K562 (cell line): ENCODE measurements around the gene KMT2C. TPM values are rescaled to one million over a fixed set of nuclear protein-coding genes. Genes with fewer than 3 reads are reported as not detected.
A peak's percentile ranks its signal among the peaks of the same experiment; 100 is the strongest.

Source experiments
- ATAC-seq: fragments of 200-7000 bp; cut with Tn5 transposase; 3 replicates; pipeline ENCODE4 v1.9.1; 2020; ENCODE audit warnings: moderate library complexity
- BruUV-seq: library from RNA; stranded (reverse); fragments of 400-500 nt; replicated peaks from 2 replicates; lab custom pipeline; 2021; lab: Mats Ljungman, UMichigan
- CTCF ChIA-PET: fragments of 300-600 bp; formaldehyde crosslinking; extraction: SDS; loops from one replicate; lab custom pipeline; 2021; ENCODE audit warnings: low intra/inter-chr PET ratio; lab: Yijun Ruan, JAX
- POLR2A ChIA-PET: fragments of 300-600, 350-650 bp; sonication (Branson Sonifier 250); formaldehyde crosslinking; extraction: SDS; loops from one replicate; lab custom pipeline; 2021; ENCODE audit warnings: antibody characterized with exemption, inconsistent platforms; lab: Yijun Ruan, JAX
- DNase-seq, 4 experiments: peaks; one replicate each; pipeline versions ENCODE4 v3.0.0 to v3.0.0-alpha.2; 2011 to 2018; ENCODE audit warnings: low spot score in 3 of 4, mixed read lengths in 3 of 4; ENCODE audit errors: extremely low read depth in 1 of 4
- FAIRE-seq: peaks from 2 replicates; lab custom pipeline; 2011; peaks lifted over from hg19 to GRCh38; lab: Jason Lieb, UNC
- H2AFZ ChIP-seq: 2 replicates; pipeline ENCODE4 v1.6.0; 2011; ENCODE audit warnings: low read depth, low read length, control low read depth, inconsistent platforms
- H3K27ac ChIP-seq: fragments of 200-600 bp; 3 replicates; pipeline ENCODE4 v1.8.0; 2011; ENCODE audit warnings: low read depth, mild to moderate bottlenecking, control low read depth, inconsistent platforms, low read length, moderate library complexity, mixed read lengths; ENCODE audit errors: extremely low read depth
- H3K27me3 ChIP-seq, 2 experiments: fragments of 300-600 bp in 1 of 2; 2 replicates in 1 of 2; 3 replicates in 1 of 2; pipeline versions ENCODE4 v1.6.0 to v1.8.0; 2011; ENCODE audit warnings: inconsistent platforms in 2 of 2, low read length in 2 of 2, mild to moderate bottlenecking in 1 of 2, mixed read lengths in 1 of 2, moderate library complexity in 1 of 2; ENCODE audit not compliant: control insufficient read depth in 2 of 2, insufficient read depth in 2 of 2
- H3K36me3 ChIP-seq: fragments of 300-600 bp; 3 replicates; pipeline ENCODE4 v1.8.0; 2011; ENCODE audit warnings: mild to moderate bottlenecking, low read length, inconsistent platforms; ENCODE audit not compliant: control insufficient read depth, insufficient read depth
- H3K4me1 ChIP-seq, 2 experiments: fragments of 200-600 bp in 1 of 2; replicated peaks in 1 of 2; 2 replicates in 1 of 2; 3 replicates in 1 of 2; pipeline versions ENCODE4 v1.5.1 to v1.8.0; 2011; ENCODE audit warnings: inconsistent platforms in 2 of 2, low read length in 2 of 2, mild to moderate bottlenecking in 1 of 2, mixed read lengths in 1 of 2, moderate library complexity in 1 of 2; ENCODE audit not compliant: control insufficient read depth in 2 of 2, insufficient read depth in 2 of 2
- H3K4me2 ChIP-seq: 2 replicates; pipeline ENCODE4 v1.6.1; 2011; ENCODE audit warnings: low read length, control low read depth, inconsistent platforms, mixed read lengths; ENCODE audit not compliant: insufficient read depth
- H3K4me3 ChIP-seq: fragments of 200-600 bp; sonication (generic), shearing (Covaris generic); 2 replicates; pipeline ENCODE4 v1.5.1; 2016; ENCODE audit warnings: control low read depth, inconsistent platforms
- H3K79me2 ChIP-seq: fragments of 200-600 bp; 3 replicates; pipeline ENCODE4 v1.8.0; 2011; ENCODE audit warnings: low read length, inconsistent platforms; ENCODE audit not compliant: control insufficient read depth, insufficient read depth
- H3K9ac ChIP-seq, 2 experiments: 2 replicates each; pipeline versions ENCODE4 v1.6.0 to v1.6.1; 2011; ENCODE audit warnings: low read depth in 2 of 2, low read length in 2 of 2, control low read depth in 1 of 2, inconsistent platforms in 1 of 2, mild to moderate bottlenecking in 1 of 2, mixed read lengths in 1 of 2; ENCODE audit not compliant: insufficient read depth in 1 of 2
- H3K9me1 ChIP-seq: one replicate; pipeline ENCODE4 v1.6.0; 2011; ENCODE audit warnings: inconsistent platforms, mild to moderate bottlenecking, low read length, moderate library complexity; ENCODE audit not compliant: control insufficient read depth, insufficient read depth
- H3K9me3 ChIP-seq: replicated peaks from 2 replicates; pipeline ENCODE4 v1.5.1; 2011; ENCODE audit warnings: low read depth, low read length, inconsistent platforms; ENCODE audit not compliant: control insufficient read depth, insufficient read depth
- H4K20me1 ChIP-seq: replicated peaks from 2 replicates; pipeline ENCODE4 v1.6.1; 2011; ENCODE audit warnings: low read length, inconsistent platforms, mixed read lengths; ENCODE audit not compliant: control insufficient read depth, insufficient read depth
- BCOR ChIP-seq: fragments of 450-650 bp; IDR thresholded peaks from 2 replicates; pipeline ENCODE4 v1.6.1; 2016
- KHSRP ChIP-seq: fragments of 450-650 bp; IDR thresholded peaks from 2 replicates; pipeline ENCODE4 v1.6.1; 2017
- POLR2A ChIP-seq: fragments of 450-650 bp; conservative IDR thresholded peaks from 2 replicates; pipeline ENCODE4 v1.6.1; 2016
- POLR2AphosphoS5 ChIP-seq: IDR thresholded peaks from 2 replicates; pipeline ENCODE4 v1.6.1; 2011; ENCODE audit warnings: mild to moderate bottlenecking, low read depth, low read length, moderate library complexity; ENCODE audit not compliant: control insufficient read depth, insufficient read depth
- WGBS: fragments of 100-300 bp; shearing (Covaris generic); methylation state at CpG from one replicate; pipeline ENCODE4 v1.1.6; 2016; ENCODE audit warnings: low coverage, mixed read lengths; ENCODE audit not compliant: insufficient coverage; ENCODE audit errors: missing lambda C conversion rate; 5-methylcytosine and 5-hydroxymethylcytosine counted together
- in situ Hi-C: fragments of 300-500 bp; cut with MboI; formaldehyde crosslinking; loops from 4 replicates; pipeline ENCODE4 v1.15.0; 2018; ENCODE audit warnings: inconsistent platforms, mixed read lengths
- intact Hi-C: fragments of 100-400 bp; cut with micrococcal nuclease; formaldehyde crosslinking; loops from 2 replicates; pipeline ENCODE4 v1.14.2; 2022
- polyA plus RNA-seq, 8 experiments: library from polyadenylated mRNA; depleted of rRNA in 4 of 8; stranded (reverse) in 5 of 8; unstranded in 3 of 8; fragments of >200 nt; fragmentation: Nextera tagmentation in 2 of 8; fragmentation: Illumina TruSeq in 1 of 8; extraction: Ambion mirVana in 2 of 8; extraction: Trizol in 1 of 8; gene quantifications; 2 replicates each; pipeline versions ENCODE4 v1.2.1 to v1.2.3, GENCODE V29; 2011 to 2014; ENCODE audit warnings: inconsistent platforms in 1 of 8, missing spikeins in 1 of 8
- total RNA-seq, 7 experiments: library from RNA; depleted of rRNA in 6 of 7; stranded (reverse); fragments of >200 nt in 6 of 7; fragmentation: Illumina TruSeq in 2 of 7; extraction: Trizol in 2 of 7; gene quantifications; 2 replicates each; pipeline versions ENCODE4 v1.2.1 to v1.2.3, GENCODE V29; 2011 to 2021; ENCODE audit warnings: low replicate concordance in 1 of 7
- TF ChIP-seq, protein P1 (sequence below): fragments of 450-650 bp; formaldehyde crosslinking; IDR thresholded peaks from 2 replicates; pipeline ENCODE4 v1.4.0; 2020; ENCODE audit warnings: mild to moderate bottlenecking, moderate library complexity
- TF ChIP-seq, protein P2 (sequence below), 3 experiments: fragments of 200-800 bp in 1 of 3; sonication (Bioruptor generic) in 1 of 3; sonication (generic) in 1 of 3; formaldehyde crosslinking in 1 of 3; IDR thresholded peaks; 2 replicates each; pipeline versions ENCODE4 v1.6.1 to v1.8.0; 2016 to 2022; ENCODE audit warnings: mild to moderate bottlenecking in 2 of 3, missing compliant biosample characterization in 2 of 3, missing genetic modification characterization in 2 of 3, missing genetic modification reagents in 1 of 3

The KMT2C gene
- total and polyA plus RNA-seq, 9 of the 15 experiments (the other 6 are each of a cell fraction or from before 2014, with no cell fraction given), result 4.9 to 67.8 (median 27.1) TPM

DNA sequence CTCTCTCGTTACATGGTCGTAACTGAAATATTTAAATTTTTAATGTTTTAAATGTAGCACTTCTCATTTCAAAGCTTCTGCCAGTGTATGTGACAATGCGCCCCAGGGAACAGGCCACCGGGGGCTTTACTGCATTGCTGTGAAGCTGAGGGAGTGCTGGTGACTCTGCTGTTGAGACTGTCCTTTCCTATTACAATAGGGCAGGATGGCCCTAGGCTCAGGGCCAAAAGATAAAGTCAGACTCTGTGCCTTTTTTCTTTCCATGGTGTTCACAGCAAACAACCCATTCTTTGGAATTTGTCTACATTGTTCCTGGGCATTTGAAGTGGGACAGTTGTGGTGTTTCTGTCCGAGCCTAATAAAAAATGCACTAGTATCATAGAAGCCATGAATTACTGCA lies 303.0 kb downstream of the KMT2C start:
- CTCF ChIA-PET, result no interaction called here
- Histone ChIP-seq H3K9me3 (no peaks in the 10 kb centered on the region), H3K4me1 (0 out of 5 replicates have a peak, but pooled peaks cover 0 to 3% of the 10 kb centered on the region in 2 experiments)
- FAIRE-seq, result no peak
- TF ChIP-seq POLR2A (0 out of 2 replicates have a peak, but pooled peaks have one; percentile 23), BCOR (no peak), POLR2AphosphoS5 (0 out of 2 replicates have a peak, but pooled peaks have one; percentile 5), KHSRP (no peak)
- TF ChIP-seq, protein P1, sequence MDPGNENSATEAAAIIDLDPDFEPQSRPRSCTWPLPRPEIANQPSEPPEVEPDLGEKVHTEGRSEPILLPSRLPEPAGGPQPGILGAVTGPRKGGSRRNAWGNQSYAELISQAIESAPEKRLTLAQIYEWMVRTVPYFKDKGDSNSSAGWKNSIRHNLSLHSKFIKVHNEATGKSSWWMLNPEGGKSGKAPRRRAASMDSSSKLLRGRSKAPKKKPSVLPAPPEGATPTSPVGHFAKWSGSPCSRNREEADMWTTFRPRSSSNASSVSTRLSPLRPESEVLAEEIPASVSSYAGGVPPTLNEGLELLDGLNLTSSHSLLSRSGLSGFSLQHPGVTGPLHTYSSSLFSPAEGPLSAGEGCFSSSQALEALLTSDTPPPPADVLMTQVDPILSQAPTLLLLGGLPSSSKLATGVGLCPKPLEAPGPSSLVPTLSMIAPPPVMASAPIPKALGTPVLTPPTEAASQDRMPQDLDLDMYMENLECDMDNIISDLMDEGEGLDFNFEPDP (CRISPR knock-in tag), result no peak
- TF ChIP-seq, protein P2, sequence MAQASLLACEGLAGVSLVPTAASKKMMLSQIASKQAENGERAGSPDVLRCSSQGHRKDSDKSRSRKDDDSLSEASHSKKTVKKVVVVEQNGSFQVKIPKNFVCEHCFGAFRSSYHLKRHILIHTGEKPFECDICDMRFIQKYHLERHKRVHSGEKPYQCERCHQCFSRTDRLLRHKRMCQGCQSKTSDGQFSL (CRISPR knock-in tag; IDR thresholded peaks at IDR 0.05), result no peak
- TF ChIP-seq, protein P2 (tag; IDR thresholded peaks at IDR 0.05), result no peak
- TF ChIP-seq, all 486 proteins: peak for 2
- no peak for DNase-seq
- no peaks in the 10 kb centered on the region for H3K79me2 ChIP-seq
- intact Hi-C loops (no loop called here), in situ Hi-C loops (no loop called here)
- H2AFZ ChIP-seq, result no peak overlapping the region
- peak; percentile 44; the same call in 2 of the 3 replicates for ATAC-seq
- H3K36me3 ChIP-seq, result peaks cover 88% of the 10 kb centered on the region; the same call in 2 of the 3 replicates
- H3K27me3 ChIP-seq, result no peaks in the 10 kb centered on the region
- POLR2A ChIA-PET, result interaction anchor here (1.0 to 2.1 kb wide), 5 partner anchors 8 to 53 kb away, joined by 3 to 7 read pairs (median 4); no protein-coding TSS in a partner anchor
- H3K9me1 ChIP-seq, result no peaks in the 10 kb centered on the region
- H3K4me2 ChIP-seq, result no peak overlapping the region
- no peak overlapping the region for H3K27ac ChIP-seq
- H3K9ac ChIP-seq, result no peak overlapping the region
- H4K20me1 ChIP-seq, result no peaks in the 10 kb centered on the region
- BruUV-seq, result TSS peak; percentile 4
- no peak overlapping the region for H3K4me3 ChIP-seq
- WGBS, result 93% methylated on average over 5 of the region's 5 CpGs
